IPS-11a (cell line): Measurements from ENCODE around the gene EHBP1L1.
A peak's percentile ranks its signal among the peaks of the same experiment; 100 is the strongest.

Source experiments
- H3K4me3 ChIP-seq: one replicate; pipeline ENCODE4 v1.5.1; 2013; ENCODE audit warnings: low read depth, low read length, control low read depth

EHBP1L1 gene

GRCh38 chr11:65613091-65613928 lies 37.5 kb downstream of the EHBP1L1 start:
- H3K4me3 ChIP-seq, result peak overlapping the region; percentile 69

GRCh38 chr11:65615229-65615949 lies 39.5 kb downstream of the EHBP1L1 start, which contains the start of gene PCNX3:
TSS of gene PCNX3 (plus strand) at chr11:65615776. CDS start at chr11:65616312, 536 bp downstream.
- H3K4me3 ChIP-seq, result peak within 1 kb of the TSS; percentile 81

DNA sequence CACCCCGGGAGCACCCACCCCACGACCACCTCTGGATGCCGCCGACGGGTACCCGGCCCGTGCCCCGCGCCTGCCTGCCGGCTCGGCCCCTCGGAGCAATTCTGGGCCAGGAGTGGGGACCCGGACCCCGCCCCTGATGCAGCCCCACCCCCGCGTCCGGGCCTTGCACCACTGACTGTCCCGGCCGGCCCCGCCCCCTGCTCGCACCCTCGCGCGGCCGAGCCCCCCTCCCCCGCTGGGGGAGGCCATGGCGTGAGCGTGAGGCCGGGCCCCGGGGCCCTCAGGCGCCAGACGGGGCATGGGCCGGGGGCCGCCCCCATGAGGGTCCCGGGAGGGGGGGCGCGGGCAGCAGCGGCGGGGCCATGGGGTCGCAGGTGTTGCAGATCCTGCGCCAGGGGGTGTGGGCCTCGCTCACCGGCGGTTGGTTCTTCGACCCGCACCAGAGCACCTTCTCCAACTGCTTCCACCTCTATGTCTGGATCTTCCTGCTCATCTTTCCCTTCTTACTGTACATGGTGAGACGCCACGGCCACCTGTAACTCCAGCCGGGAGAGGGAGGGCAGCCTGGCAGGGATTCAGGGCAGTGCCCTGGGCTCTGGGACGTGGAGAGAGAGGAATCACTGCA lies 40.2 kb downstream of the EHBP1L1 start:
- peak overlapping the region; percentile 81 for H3K4me3 ChIP-seq

- peak overlapping the region; percentile 81 for H3K4me3 ChIP-seq
Measured at GRCh38 chr11:65616575-65617001, 40.7 kb downstream of the EHBP1L1 start.

GRCh38 chr11:65617136-65617850 lies 41.4 kb downstream of the EHBP1L1 start:
- no peak overlapping the region for H3K4me3 ChIP-seq

GRCh38 chr11:65617990-65618751 lies 42.3 kb downstream of the EHBP1L1 start:
- no peak overlapping the region for H3K4me3 ChIP-seq

GRCh38 chr11:65618763-65619162 lies 42.9 kb downstream of the EHBP1L1 start:
- H3K4me3 ChIP-seq, result no peak overlapping the region

DNA sequence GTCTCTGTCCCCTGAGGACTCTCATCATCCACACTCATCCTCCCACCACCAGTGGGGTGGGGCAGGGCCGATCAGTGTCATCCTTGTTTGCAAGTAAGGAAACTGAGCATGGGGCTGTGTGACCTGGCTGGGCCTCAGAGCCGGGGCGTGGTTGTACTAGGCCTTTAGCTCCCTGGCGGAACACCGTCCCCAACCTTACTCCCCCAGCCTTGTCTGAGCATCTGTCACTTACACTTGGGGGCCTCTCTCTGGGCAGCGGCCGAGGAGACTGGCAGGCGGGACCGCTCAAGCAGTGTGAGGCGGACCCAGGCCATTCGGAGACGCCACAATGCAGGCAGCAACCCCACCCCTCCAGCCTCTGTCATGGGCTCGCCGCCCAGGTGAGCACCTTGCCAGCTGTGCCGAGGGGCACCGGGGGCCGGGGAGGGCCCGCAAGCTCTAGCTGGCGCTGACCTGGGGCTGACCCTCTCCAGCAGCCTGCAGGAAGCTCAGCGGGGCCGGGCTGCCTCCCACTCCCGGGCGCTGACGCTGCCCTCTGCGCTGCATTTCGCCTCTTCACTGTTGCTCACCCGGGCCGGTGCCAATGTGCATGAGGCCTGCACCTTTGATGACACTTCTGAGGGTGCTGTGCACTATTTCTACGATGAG lies 43.6 kb downstream of the EHBP1L1 start:
- no peak overlapping the region for H3K4me3 ChIP-seq

- no peak overlapping the region for H3K4me3 ChIP-seq
Measured at GRCh38 chr11:65620666-65621065, 44.8 kb downstream of the EHBP1L1 start.

- no peak overlapping the region for H3K4me3 ChIP-seq
Measured at GRCh38 chr11:65621460-65621859, 45.6 kb downstream of the EHBP1L1 start.

DNA sequence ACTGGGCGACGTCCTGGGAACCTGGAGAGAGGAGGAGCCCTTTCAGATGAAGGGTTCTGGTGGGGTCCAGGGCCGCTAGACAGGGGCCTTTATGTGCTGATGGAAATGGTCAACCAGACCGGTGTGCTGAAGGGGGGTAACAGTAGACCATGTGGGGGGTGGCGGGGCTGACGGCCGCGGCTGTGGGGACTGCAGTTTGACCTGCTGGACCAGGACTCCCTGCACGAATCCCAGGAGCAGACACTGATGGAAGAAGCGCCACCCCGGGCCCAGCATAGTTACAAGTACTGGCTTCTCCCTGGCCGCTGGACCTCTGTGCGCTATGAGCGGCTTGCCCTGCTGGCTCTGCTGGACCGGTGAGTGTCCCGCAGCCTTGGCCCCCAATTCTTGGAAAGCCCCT lies 46.2 kb downstream of the EHBP1L1 start:
- no peak overlapping the region for H3K4me3 ChIP-seq

DNA sequence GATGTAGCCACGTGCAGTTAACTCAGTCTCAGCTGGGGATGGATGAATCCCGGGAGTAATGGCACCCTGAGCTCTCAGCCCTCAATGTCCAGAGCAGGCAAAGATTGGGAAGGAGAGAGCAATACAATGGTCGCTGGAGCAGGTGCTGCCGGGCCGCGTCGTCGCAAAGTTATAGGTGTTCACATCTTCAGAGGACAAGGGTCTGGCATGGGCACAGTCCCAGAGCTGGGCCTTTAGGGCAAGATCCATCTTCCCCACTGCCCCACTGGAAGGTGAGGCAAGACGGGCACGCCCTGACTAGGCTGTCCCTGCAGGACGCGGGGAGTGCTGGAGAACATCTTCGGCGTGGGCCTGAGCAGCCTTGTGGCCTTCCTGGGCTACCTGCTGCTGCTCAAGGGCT lies 47.3 kb downstream of the EHBP1L1 start:
- H3K4me3 ChIP-seq, result no peak overlapping the region

DNA sequence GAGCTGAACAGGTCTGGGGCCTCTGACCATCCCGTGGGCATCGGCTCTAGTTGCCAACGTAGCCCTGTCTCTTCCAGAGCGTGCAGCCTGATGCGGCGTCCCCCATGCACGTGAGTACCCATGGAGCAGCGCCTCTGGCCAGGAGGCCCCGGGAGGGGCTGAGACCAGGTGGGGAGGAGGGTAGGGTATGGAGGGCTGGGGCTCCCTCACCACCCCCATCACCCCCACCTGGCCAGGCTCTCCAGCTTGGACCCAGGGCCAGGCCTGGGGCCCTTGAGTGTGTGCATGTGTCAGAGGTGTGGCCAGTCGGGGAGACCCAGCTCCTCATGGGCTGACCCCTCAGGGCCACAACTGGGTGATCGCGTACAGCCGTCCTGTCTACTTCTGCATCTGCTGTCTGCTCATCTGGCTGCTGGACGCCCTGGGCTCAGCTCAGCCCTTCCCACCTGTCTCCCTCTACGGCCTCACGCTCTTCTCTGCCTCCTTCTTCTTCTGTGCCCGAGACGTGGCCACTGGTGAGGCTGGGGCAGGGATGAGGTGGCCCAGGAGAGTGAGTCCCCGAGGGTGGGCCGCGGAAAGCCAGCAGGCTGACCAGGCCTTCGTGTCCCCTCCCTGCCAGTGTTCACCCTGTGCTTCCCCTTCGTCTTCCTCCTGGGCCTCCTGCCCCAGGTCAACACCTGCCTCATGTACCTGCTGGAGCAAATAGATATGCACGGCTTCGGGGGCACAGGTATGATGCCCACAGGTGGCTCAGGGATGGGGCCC lies 48.2 kb downstream of the EHBP1L1 start:
- no peak overlapping the region for H3K4me3 ChIP-seq

GRCh38 chr11:65624931-65625627 lies 49.2 kb downstream of the EHBP1L1 start:
- H3K4me3 ChIP-seq, result no peak overlapping the region

DNA sequence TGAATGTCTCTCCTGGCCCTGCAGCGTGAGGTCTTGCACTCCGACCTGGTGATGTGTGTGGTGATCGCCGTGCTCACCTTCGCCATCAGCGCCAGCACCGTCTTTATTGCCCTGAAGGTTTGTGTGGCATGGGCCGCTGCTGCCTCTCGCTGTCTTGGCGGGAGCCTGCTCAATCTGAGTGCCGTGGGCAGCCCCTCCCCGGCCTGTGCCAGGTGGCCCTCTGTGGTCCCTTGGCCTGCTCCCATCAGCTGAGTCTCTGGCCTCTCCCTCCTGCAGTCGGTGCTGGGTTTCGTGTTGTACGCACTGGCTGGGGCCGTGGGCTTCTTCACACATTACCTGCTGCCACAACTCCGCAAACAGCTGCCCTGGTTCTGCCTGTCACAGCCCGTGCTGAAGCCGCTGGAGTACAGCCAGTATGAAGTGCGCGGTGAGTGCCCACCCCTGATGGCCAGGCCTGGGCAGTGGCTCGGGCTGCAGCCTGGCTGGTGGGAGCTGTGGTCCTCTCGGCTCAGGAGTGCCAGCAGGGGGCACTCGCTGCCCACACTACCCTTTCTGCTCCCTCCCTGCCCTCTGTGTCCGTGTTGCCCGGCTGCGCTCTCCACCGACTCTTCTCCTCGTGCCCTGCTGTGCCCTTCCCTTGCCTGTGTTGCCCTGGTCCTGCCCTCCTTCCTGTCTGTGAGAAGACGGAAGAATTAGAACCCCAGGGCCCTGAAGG lies 49.9 kb downstream of the EHBP1L1 start:
- no peak overlapping the region for H3K4me3 ChIP-seq

DNA sequence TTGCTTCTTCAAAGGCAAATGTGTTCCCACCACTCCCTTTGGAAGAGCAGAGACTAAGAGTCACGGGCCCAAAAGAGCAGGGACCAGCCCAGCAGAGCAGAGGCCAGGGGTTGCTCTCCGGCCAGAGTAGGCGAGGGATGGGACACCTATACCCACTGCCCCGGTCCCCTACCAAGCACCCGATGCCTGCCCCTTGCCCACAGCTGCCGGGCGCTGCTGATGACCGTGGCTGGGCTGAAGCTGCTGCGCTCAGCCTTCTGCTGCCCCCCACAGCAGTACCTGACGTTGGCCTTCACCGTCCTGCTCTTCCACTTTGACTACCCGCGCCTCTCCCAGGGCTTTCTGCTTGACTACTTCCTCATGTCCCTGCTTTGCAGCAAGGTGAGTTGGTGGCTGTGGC lies 51.3 kb downstream of the EHBP1L1 start:
- H3K4me3 ChIP-seq, result no peak overlapping the region

DNA sequence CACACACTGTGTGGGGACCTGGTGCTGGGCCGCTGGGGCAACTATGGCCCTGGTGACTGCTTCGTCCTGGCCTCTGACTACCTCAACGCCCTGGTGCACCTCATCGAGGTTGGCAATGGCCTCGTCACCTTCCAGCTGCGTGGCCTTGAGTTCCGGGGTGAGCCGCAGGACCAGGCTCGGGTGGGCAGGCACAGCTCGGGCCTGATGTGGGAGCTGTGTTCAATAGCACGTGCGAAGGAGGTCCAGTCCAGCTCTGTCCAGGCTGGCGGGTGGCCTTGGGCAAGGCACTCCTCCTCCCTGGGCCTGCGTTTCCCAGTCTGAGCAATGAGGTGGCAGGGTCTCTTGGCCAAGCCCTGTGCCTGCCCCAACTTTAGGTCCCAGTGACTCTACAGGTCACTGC lies 53.7 kb downstream of the EHBP1L1 start:
- no peak overlapping the region for H3K4me3 ChIP-seq

DNA sequence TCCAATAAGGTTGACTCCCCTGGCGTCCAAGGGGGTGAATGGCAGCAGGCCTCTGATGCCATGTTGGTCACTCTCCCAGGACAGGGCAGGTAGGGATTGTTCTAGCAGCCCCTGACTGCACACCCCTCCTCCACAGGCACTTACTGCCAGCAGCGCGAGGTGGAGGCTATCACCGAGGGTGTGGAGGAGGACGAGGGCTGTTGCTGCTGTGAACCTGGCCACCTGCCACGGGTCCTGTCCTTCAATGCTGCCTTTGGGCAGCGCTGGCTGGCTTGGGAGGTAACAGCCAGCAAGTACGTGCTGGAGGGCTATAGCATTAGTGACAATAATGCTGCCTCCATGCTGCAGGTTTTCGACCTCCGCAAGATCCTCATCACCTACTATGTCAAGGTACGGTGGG lies 54.4 kb downstream of the EHBP1L1 start:
- H3K4me3 ChIP-seq, result no peak overlapping the region
